Stimulated activated effector memory CD8-positive, alpha-beta T cell treated with anti-CD3 and anti-CD28 coated beads, Interleukin-12 subunit alpha, Interleukin-12 subunit beta, amount 100 ng/mL, for 72 hours (primary cell): Measurements from ENCODE around the gene FAM163B.

Experiments used
- ATAC-seq: fragments of 150-1000 bp; cut with Tn5 transposase; 2 replicates; pipeline ENCODE4 v1.10.0; 2021
- DNase-seq, 2 donors: peaks; one replicate each; pipeline ENCODE4 v3.0.0; 2021 to 2022; ENCODE audit warnings: low spot score in 2 of 2
- H3K27ac Mint-ChIP-seq: one replicate; pipeline ENCODE4 v1.8.0; 2022; ENCODE audit warnings: mild to moderate bottlenecking, mixed read lengths
- H3K36me3 Mint-ChIP-seq: one replicate; pipeline ENCODE4 v1.8.0; 2022; ENCODE audit warnings: mild to moderate bottlenecking, mixed read lengths
- H3K4me1 Mint-ChIP-seq: one replicate; pipeline ENCODE4 v1.8.0; 2022; ENCODE audit warnings: mixed read lengths
- H3K4me3 Mint-ChIP-seq: one replicate; pipeline ENCODE4 v1.8.0; 2022; ENCODE audit warnings: mild to moderate bottlenecking, mixed read lengths
- H3K9me3 Mint-ChIP-seq: one replicate; pipeline ENCODE4 v1.8.0; 2022; ENCODE audit warnings: mixed read lengths

The FAM163B gene

GRCh38 chr9:133551446-133551845 is 57.7 kb downstream of the FAM163B start:
- Mint-ChIP-seq H3K36me3 (no peaks in the 10 kb centered on the region), H3K9me3 (no peaks in the 10 kb centered on the region), H3K4me1 (no peaks in the 10 kb centered on the region), H3K27ac (no peak overlapping the region), H3K4me3 (no peak overlapping the region)
- no peak for DNase-seq
- ATAC-seq: no peak

- no peak overlapping the region for H3K4me3 Mint-ChIP-seq
- no peak for ATAC-seq
- no peak for DNase-seq
- no peaks in the 10 kb centered on the region for H3K9me3 Mint-ChIP-seq
- H3K36me3 Mint-ChIP-seq: no peaks in the 10 kb centered on the region
- H3K27ac Mint-ChIP-seq: no peak overlapping the region
- H3K4me1 Mint-ChIP-seq: no peaks in the 10 kb centered on the region
Observed at GRCh38 chr9:133547116-133547515, 62.1 kb downstream of the FAM163B start.

GRCh38 chr9:133546287-133546680 is 62.9 kb downstream of the FAM163B start:
- Mint-ChIP-seq H3K36me3 (no peaks in the 10 kb centered on the region), H3K27ac (no peak overlapping the region), H3K9me3 (no peaks in the 10 kb centered on the region), H3K4me3 (no peak overlapping the region), H3K4me1 (no peaks in the 10 kb centered on the region)
- DNase-seq: no peak
- no peak for ATAC-seq

GRCh38 chr9:133545494-133546286 is 63.5 kb downstream of the FAM163B start:
- no peak overlapping the region for H3K4me3 Mint-ChIP-seq
- no peaks in the 10 kb centered on the region for H3K9me3 Mint-ChIP-seq
- no peaks in the 10 kb centered on the region for H3K4me1 Mint-ChIP-seq
- ATAC-seq (no peak), DNase-seq (no peak)
- H3K27ac Mint-ChIP-seq: no peak overlapping the region
- H3K36me3 Mint-ChIP-seq: no peaks in the 10 kb centered on the region

GRCh38 chr9:133543772-133544467 is 65.3 kb downstream of the FAM163B start:
- DNase-seq (no peak), ATAC-seq (no peak)
- Mint-ChIP-seq H3K36me3 (no peaks in the 10 kb centered on the region), H3K4me1 (peaks cover 6% of the 10 kb centered on the region), H3K9me3 (no peaks in the 10 kb centered on the region), H3K27ac (no peak overlapping the region), H3K4me3 (no peak overlapping the region)

- H3K27ac Mint-ChIP-seq: no peak overlapping the region
- H3K4me3 Mint-ChIP-seq: no peak overlapping the region
- no peak for ATAC-seq
Observed at GRCh38 chr9:133542002-133542401, 67.2 kb downstream of the FAM163B start.

GRCh38 chr9:133540698-133541025 is 68.5 kb downstream of the FAM163B start:
- Mint-ChIP-seq H3K9me3 (no peaks in the 10 kb centered on the region), H3K4me3 (no peak overlapping the region), H3K27ac (no peak overlapping the region), H3K36me3 (no peaks in the 10 kb centered on the region), H3K4me1 (peaks cover 7% of the 10 kb centered on the region)
- ATAC-seq: no peak
- no peak for DNase-seq

More at GRCh38 chr9:133542002-133542401, 67.2 kb downstream of the FAM163B start:
- H3K9me3 Mint-ChIP-seq: no peaks in the 10 kb centered on the region
- no peak for DNase-seq
- peaks cover 7% of the 10 kb centered on the region for H3K4me1 Mint-ChIP-seq
- H3K36me3 Mint-ChIP-seq: no peaks in the 10 kb centered on the region

- Mint-ChIP-seq H3K27ac (no peak overlapping the region), H3K36me3 (no peaks in the 10 kb centered on the region), H3K9me3 (no peaks in the 10 kb centered on the region), H3K4me1 (peaks cover 7% of the 10 kb centered on the region), H3K4me3 (no peak overlapping the region)
- DNase-seq: no peak
- ATAC-seq: no peak
Observed at GRCh38 chr9:133539991-133540697, 69.0 kb downstream of the FAM163B start.

- H3K4me1 Mint-ChIP-seq: peaks cover 7% of the 10 kb centered on the region
- DNase-seq (no peak), ATAC-seq (no peak)
- no peak overlapping the region for H3K27ac Mint-ChIP-seq
- H3K9me3 Mint-ChIP-seq: no peaks in the 10 kb centered on the region
- no peak overlapping the region for H3K4me3 Mint-ChIP-seq
- H3K36me3 Mint-ChIP-seq: no peaks in the 10 kb centered on the region
Observed at GRCh38 chr9:133538851-133539833, 70.0 kb downstream of the FAM163B start.

GRCh38 chr9:133538176-133538575 is 71.0 kb downstream of the FAM163B start:
- no peak overlapping the region for H3K27ac Mint-ChIP-seq
- no peaks in the 10 kb centered on the region for H3K9me3 Mint-ChIP-seq
- H3K36me3 Mint-ChIP-seq: no peaks in the 10 kb centered on the region
- peaks cover 7% of the 10 kb centered on the region for H3K4me1 Mint-ChIP-seq
- H3K4me3 Mint-ChIP-seq: no peak overlapping the region
- no peak for ATAC-seq
- DNase-seq: no peak

GRCh38 chr9:133537257-133537656 is 71.9 kb downstream of the FAM163B start:
- ATAC-seq (no peak), DNase-seq (no peak)
- Mint-ChIP-seq H3K9me3 (no peaks in the 10 kb centered on the region), H3K4me3 (no peak overlapping the region), H3K4me1 (peaks cover 13% of the 10 kb centered on the region), H3K27ac (no peak overlapping the region), H3K36me3 (no peaks in the 10 kb centered on the region)

- H3K36me3 Mint-ChIP-seq: no peaks in the 10 kb centered on the region
- H3K4me3 Mint-ChIP-seq: no peak overlapping the region
- H3K27ac Mint-ChIP-seq: no peak overlapping the region
- peaks cover 13% of the 10 kb centered on the region for H3K4me1 Mint-ChIP-seq
- no peaks in the 10 kb centered on the region for H3K9me3 Mint-ChIP-seq
- no peak for DNase-seq
- ATAC-seq: no peak
Observed at GRCh38 chr9:133536536-133536935, 72.7 kb downstream of the FAM163B start.

GRCh38 chr9:133536080-133536479 is 73.1 kb downstream of the FAM163B start:
- DNase-seq (no peak), ATAC-seq (no peak)
- H3K27ac Mint-ChIP-seq: no peak overlapping the region
- no peaks in the 10 kb centered on the region for H3K36me3 Mint-ChIP-seq
- H3K9me3 Mint-ChIP-seq: no peaks in the 10 kb centered on the region
- H3K4me3 Mint-ChIP-seq: no peak overlapping the region
- H3K4me1 Mint-ChIP-seq: peaks cover 13% of the 10 kb centered on the region

GRCh38 chr9:133535306-133535877 is 73.8 kb downstream of the FAM163B start:
- DNase-seq (no peak), ATAC-seq (no peak)
- H3K27ac Mint-ChIP-seq: no peak overlapping the region
- H3K4me1 Mint-ChIP-seq: peaks cover 13% of the 10 kb centered on the region
- H3K9me3 Mint-ChIP-seq: no peaks in the 10 kb centered on the region
- no peak overlapping the region for H3K4me3 Mint-ChIP-seq
- no peaks in the 10 kb centered on the region for H3K36me3 Mint-ChIP-seq
